ENCODE results near the gene LRP1.

DNA sequence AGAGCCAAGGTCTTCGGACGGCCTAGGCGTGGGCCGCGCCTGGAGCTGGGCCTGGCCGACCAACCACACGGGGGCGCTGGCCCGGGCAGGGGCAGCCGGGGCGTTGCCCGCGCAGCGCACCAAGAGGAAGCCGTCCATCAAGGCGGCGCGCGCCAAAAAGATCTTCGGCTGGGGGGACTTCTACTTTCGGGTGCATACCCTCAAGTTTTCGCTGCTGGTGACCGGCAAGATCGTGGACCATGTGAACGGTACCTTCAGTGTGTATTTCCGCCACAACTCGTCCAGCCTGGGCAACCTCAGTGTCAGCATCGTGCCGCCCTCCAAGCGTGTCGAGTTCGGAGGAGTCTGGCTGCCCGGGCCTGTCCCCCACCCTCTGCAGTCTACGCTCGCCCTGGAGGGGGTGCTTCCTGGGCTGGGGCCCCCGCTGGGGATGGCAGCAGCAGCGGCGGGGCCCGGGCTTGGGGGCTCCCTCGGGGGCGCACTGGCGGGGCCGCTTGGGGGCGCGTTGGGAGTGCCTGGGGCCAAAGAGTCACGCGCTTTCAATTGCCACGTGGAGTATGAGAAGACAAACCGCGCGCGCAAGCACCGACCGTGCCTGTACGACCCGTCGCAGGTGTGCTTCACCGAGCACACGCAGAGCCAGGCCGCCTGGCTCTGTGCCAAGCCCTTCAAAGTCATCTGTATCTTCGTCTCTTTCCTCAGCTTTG lies 96.8 kb downstream of the LRP1 start:
- TF ChIP-seq EZH2 (IDR thresholded peaks at IDR 0.05; ENCODE audit: borderline replicate concordance) (no peak), CTCF (IDR thresholded peaks at IDR 0.05; ENCODE audit: poor library complexity) (peak; percentile 49)
